ENCODE data around the gene PRRT1. TPM values are rescaled to one million over a fixed set of nuclear protein-coding genes. Genes with fewer than 3 reads are reported as not detected.
A peak's percentile ranks its signal among the peaks of the same experiment; 100 is the strongest.

The PRRT1 gene
- total RNA-seq, 1 donor: 0.54 TPM

DNA sequence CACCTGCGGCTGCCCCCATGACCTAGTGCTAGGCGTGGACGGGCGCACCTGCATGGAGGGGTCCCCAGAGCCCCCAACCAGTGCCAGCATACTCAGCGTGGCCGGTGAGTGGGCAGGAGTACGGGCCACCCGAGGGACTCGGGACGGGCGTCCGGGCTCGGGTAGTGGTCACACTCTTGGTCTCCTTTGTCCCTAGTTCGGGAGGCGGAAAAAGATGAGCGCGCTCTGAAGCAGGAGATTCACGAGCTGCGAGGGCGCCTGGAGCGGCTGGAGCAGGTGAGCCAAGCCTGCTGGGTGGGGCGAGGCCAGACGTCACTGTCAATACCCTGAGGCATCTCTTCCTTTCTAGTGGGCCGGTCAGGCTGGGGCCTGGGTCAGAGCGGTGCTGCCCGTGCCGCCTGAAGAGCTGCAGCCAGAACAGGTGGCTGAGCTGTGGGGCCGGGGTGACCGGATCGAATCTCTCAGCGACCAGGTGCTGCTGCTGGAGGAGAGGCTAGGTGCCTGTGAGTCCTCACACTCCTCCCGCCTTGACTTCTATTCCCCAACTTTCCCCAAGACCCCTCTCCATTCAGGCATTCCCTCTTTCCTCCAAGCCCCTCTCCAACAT is 15.5 kb upstream of the PRRT1 start:
- TF ChIP-seq, protein P1, sequence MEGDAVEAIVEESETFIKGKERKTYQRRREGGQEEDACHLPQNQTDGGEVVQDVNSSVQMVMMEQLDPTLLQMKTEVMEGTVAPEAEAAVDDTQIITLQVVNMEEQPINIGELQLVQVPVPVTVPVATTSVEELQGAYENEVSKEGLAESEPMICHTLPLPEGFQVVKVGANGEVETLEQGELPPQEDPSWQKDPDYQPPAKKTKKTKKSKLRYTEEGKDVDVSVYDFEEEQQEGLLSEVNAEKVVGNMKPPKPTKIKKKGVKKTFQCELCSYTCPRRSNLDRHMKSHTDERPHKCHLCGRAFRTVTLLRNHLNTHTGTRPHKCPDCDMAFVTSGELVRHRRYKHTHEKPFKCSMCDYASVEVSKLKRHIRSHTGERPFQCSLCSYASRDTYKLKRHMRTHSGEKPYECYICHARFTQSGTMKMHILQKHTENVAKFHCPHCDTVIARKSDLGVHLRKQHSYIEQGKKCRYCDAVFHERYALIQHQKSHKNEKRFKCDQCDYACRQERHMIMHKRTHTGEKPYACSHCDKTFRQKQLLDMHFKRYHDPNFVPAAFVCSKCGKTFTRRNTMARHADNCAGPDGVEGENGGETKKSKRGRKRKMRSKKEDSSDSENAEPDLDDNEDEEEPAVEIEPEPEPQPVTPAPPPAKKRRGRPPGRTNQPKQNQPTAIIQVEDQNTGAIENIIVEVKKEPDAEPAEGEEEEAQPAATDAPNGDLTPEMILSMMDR (IDR thresholded peaks at IDR 0.05; ENCODE audit: insufficient read depth, low read length): no peak
- DNase-seq (ENCODE audit: low read depth): no peak
- H3K4me3 ChIP-seq (ENCODE audit: low read depth, low read length): no peak overlapping the region

DNA sequence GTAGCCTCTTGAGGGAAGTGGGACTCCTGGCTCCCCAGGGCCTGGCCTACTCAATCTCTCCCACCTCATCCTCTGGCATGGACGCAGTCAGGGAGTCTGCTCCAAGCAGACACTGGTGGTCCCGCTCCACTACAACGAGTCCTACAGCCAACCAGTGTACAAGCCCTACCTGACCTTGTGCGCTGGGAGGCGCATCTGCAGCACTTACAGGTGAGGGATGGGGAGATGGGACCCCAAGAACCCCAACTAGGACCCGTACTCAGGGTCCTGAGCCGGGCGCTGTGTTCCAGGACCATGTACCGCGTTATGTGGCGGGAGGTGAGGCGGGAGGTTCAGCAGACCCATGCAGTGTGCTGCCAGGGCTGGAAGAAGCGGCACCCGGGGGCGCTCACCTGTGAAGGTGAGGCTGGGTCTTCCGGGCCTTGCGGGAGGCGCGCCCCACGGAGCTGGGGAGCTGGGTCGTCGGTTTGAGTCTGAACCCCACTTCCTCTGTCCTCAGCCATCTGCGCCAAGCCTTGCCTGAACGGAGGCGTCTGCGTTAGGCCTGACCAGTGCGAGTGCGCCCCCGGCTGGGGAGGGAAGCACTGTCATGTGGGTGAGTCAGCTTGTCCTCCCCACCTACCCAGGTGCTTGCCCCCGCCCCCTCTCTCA is 14.8 kb upstream of the PRRT1 start:
- TF ChIP-seq, protein P1 (IDR thresholded peaks at IDR 0.05; ENCODE audit: insufficient read depth, low read length): peak; percentile 5
- no peak for DNase-seq (ENCODE audit: low read depth)

DNA sequence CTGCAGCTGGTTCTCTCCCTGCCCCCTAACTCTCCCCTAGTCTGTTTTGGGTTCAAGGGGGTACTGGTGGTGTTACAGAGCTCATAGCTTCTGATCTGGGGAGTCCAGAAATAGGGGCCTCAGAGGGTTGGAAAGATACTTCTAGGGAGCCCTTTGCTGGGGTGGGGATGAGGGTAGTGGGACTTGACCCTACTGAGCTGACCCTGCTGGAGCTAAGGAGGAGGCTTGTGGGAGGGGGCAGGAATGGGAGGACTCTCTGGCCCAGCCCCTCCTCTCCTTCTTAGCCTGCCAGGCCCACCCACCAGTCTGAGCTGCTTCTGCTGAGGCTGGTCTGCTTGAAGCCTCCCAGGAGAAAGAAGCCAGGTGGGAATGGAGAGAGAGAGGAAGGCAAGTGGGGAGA is 12.6 kb upstream of the PRRT1 start, which contains the start of gene EGFL8:
Gene EGFL8 (plus strand): TSS at position 301 of the 400 bp plus-strand sequence. CDS start 1,571 bp downstream, outside the sequence.
- TF ChIP-seq, protein P1 (IDR thresholded peaks at IDR 0.05; ENCODE audit: insufficient read depth, low read length): no peak
- DNase-seq (ENCODE audit: low read depth): no peak
- H3K4me3 ChIP-seq (ENCODE audit: low read depth, low read length): no peak within 1 kb of the TSS

More for the DNA sequence above, 14.8 kb upstream of the PRRT1 start:
- no peak overlapping the region for H3K4me3 ChIP-seq (ENCODE audit: low read depth, low read length)

DNA sequence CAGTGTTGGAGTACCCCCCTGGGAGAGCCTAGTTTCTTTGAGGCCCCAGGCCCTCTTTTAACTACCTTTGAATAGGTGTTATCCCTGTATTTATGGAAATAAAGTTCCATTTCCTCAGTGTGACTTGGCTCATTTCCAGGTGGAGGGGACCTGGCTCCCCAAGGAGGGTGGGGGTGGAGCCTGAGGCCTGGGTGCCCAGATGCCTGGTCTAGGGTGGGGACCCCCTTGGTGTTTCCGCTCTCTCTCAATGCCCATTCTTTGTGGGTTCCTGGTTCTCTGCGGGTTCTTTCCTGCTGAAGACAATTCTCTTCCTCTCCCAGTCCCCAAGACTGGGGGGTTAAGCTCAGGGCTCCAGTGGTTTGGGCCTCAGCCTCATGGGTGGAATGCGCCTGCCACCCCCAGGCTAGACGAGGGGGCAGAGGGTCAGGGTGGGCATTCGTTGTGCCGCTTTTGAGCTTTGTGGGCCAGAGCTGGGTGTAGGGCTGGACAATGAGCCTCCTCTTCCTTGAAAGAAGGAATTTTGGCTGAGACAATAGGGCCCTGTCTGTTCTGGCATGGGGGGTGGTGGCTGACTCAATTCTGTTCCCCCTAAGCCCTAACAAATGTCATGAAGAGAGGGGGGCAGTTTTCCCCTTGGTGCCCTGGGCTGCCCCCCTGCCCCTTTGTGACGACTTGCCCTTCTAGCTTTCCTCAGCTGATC is 12.0 kb upstream of the PRRT1 start:
- TF ChIP-seq, protein P1 (IDR thresholded peaks at IDR 0.05; ENCODE audit: insufficient read depth, low read length): no peak
- no peak overlapping the region for H3K4me3 ChIP-seq (ENCODE audit: low read depth, low read length)
- no peak for DNase-seq (ENCODE audit: low read depth)

DNA sequence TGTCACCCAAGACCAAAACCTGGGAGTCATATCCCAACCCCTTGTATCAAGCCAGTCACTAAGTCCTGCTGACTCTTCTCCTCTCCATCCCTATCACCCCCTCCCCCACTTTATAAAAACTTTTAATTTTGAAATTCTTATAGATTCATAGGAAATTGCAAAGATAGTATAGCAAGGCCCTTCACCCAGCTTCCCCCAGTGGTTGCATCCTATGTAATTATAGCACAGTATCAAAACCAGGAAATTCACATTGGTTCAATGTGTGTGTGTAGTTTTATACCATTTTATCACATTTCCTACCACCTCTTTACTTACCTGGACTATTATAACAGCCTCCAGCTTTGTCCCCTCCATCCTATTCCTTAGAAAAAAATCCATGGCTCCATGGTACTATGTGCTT is 6.3 kb upstream of the PRRT1 start:
- no peak for DNase-seq (ENCODE audit: low read depth)
- H3K4me3 ChIP-seq (ENCODE audit: low read depth, low read length): no peak overlapping the region
- TF ChIP-seq, protein P1 (IDR thresholded peaks at IDR 0.05; ENCODE audit: insufficient read depth, low read length): no peak

DNA sequence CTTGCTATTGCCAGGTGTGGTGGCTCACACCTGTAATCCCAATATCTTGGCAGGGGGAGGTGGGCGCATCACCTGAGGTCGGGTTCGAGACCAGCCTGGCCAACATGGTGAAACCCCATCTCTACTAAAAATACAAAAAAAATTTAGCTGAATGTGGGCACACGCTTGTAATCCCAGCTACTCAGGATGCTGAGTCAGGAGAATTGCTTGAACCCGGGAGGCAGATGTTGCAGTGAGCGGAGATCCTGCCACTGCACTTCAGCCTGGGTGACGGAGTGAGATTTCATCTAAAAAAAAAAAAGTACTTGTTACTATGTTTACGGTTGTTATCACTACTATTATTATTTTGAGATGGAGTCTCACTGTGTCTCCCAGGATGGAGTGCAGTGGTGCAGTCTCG is 5.2 kb upstream of the PRRT1 start:
- no peak overlapping the region for H3K4me3 ChIP-seq (ENCODE audit: low read depth, low read length)
- DNase-seq (ENCODE audit: low read depth): no peak
- TF ChIP-seq, protein P1 (IDR thresholded peaks at IDR 0.05; ENCODE audit: insufficient read depth, low read length): no peak
